WTC11 (cell line): Measurements from ENCODE around the gene ACOXL.

Experiments
- NR3C1 ChIP-seq: sonication (generic); formaldehyde crosslinking; conservative IDR thresholded peaks from 2 replicates; pipeline ENCODE4 v1.8.1; 2023; ENCODE audit warnings: low read depth, mild to moderate bottlenecking, missing genetic modification reagents
- SMAD3 ChIP-seq: sonication (generic); formaldehyde crosslinking; IDR thresholded peaks from 2 replicates; pipeline ENCODE4 v1.8.0; 2022; ENCODE audit warnings: missing genetic modification reagents, mild to moderate bottlenecking, borderline replicate concordance
- TF ChIP-seq, protein P1 (sequence below): fragments of 200-600 bp; IDR thresholded peaks from 2 replicates; pipeline ENCODE4 v1.8.0; 2022; ENCODE audit warnings: antibody characterized with exemption
- TF ChIP-seq, protein P2 (sequence below): sonication (generic); formaldehyde crosslinking; IDR thresholded peaks from 2 replicates; pipeline ENCODE4 v1.8.0; 2022; ENCODE audit warnings: mild to moderate bottlenecking, missing genetic modification reagents
- TF ChIP-seq, protein P3 (sequence below): sonication (generic); formaldehyde crosslinking; IDR thresholded peaks from 2 replicates; pipeline ENCODE4 v1.8.1; 2022; ENCODE audit warnings: mild to moderate bottlenecking, moderate library complexity, missing genetic modification reagents

DNA sequence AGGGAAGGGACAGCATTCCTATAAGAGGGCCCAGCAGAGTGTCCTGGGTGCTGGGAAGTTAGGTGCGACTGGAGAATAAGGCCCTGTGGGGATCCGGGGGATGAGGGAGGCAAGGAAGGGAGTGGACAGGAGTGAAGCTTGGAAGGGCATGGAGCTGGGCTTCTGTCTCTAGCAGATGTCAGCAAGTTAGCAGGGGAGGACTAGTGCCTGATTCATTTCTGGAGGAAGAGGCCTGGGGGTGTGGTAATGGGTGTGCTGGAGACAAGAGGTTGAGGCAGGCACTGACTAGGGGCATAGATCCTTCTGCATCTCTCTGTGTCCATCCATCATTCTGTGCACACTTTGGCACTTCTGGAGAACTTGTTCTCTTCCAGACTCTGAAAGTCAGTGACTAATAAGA lies 134.7 kb downstream of the ACOXL start:
- TF ChIP-seq, protein P1, sequence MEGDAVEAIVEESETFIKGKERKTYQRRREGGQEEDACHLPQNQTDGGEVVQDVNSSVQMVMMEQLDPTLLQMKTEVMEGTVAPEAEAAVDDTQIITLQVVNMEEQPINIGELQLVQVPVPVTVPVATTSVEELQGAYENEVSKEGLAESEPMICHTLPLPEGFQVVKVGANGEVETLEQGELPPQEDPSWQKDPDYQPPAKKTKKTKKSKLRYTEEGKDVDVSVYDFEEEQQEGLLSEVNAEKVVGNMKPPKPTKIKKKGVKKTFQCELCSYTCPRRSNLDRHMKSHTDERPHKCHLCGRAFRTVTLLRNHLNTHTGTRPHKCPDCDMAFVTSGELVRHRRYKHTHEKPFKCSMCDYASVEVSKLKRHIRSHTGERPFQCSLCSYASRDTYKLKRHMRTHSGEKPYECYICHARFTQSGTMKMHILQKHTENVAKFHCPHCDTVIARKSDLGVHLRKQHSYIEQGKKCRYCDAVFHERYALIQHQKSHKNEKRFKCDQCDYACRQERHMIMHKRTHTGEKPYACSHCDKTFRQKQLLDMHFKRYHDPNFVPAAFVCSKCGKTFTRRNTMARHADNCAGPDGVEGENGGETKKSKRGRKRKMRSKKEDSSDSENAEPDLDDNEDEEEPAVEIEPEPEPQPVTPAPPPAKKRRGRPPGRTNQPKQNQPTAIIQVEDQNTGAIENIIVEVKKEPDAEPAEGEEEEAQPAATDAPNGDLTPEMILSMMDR = no peak
- no peak for TF ChIP-seq NR3C1 (CRISPR knock-in tag)
- TF ChIP-seq, protein P2, sequence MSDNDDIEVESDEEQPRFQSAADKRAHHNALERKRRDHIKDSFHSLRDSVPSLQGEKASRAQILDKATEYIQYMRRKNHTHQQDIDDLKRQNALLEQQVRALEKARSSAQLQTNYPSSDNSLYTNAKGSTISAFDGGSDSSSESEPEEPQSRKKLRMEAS (CRISPR knock-in tag) = no peak
- TF ChIP-seq, protein P3, sequence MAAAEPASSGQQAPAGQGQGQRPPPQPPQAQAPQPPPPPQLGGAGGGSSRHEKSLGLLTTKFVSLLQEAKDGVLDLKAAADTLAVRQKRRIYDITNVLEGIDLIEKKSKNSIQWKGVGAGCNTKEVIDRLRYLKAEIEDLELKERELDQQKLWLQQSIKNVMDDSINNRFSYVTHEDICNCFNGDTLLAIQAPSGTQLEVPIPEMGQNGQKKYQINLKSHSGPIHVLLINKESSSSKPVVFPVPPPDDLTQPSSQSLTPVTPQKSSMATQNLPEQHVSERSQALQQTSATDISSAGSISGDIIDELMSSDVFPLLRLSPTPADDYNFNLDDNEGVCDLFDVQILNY (CRISPR knock-in tag) = no peak
- no peak for TF ChIP-seq SMAD3 (CRISPR knock-in tag)
